ENCODE data around the gene ADCYAP1R1.

Gene ADCYAP1R1

DNA sequence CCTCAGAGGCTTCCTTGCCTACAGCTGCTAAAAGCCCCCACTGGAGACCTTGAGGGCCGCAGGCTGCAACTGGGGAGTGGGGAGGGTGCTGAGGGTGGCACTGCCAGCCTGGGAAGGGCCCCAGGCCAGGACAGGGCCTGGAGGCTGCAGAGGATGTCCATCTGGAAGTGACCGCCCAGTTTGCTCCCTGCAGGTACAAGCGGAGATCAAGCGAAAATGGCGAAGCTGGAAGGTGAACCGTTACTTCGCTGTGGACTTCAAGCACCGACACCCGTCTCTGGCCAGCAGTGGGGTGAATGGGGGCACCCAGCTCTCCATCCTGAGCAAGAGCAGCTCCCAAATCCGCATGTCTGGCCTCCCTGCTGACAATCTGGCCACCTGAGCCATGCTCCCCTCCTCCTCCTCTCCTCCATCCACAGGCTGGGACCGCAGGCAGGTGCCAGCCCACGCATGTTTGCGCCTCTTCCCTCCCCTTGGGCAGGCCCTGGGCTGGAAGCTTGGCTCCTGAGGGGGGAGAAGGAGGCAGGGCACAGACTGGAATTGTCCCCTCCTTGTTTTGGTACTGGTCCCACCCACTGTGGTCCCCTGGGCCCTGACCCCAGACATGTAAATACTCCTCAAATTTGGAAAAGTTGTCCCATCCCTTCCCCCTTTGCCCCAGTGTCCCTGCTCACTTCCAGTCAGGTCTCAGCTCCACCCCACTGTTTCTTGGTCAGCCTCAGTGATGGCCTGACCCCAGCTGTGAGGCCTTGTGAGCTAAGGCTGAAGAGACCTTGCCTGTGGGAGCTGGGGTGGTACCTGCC, 54.4 kb downstream of the ADCYAP1R1 start:
- no peak for DNase-seq
- Mint-ChIP-seq H3K36me3 (no peaks in the 10 kb centered on the region), H3K27ac (no peak overlapping the region), H3K4me3 (no peak overlapping the region), H3K27me3 (peaks cover 5% of the 10 kb centered on the region), H3K4me1 (no peaks in the 10 kb centered on the region), H3K9me3 (no peaks in the 10 kb centered on the region)
- CTCF ChIA-PET: interaction anchor here (2.0 to 2.6 kb wide), 2 partner anchors 16 to 28 kb away, joined by 7 to 15 read pairs; no protein-coding TSS in a partner anchor

DNA sequence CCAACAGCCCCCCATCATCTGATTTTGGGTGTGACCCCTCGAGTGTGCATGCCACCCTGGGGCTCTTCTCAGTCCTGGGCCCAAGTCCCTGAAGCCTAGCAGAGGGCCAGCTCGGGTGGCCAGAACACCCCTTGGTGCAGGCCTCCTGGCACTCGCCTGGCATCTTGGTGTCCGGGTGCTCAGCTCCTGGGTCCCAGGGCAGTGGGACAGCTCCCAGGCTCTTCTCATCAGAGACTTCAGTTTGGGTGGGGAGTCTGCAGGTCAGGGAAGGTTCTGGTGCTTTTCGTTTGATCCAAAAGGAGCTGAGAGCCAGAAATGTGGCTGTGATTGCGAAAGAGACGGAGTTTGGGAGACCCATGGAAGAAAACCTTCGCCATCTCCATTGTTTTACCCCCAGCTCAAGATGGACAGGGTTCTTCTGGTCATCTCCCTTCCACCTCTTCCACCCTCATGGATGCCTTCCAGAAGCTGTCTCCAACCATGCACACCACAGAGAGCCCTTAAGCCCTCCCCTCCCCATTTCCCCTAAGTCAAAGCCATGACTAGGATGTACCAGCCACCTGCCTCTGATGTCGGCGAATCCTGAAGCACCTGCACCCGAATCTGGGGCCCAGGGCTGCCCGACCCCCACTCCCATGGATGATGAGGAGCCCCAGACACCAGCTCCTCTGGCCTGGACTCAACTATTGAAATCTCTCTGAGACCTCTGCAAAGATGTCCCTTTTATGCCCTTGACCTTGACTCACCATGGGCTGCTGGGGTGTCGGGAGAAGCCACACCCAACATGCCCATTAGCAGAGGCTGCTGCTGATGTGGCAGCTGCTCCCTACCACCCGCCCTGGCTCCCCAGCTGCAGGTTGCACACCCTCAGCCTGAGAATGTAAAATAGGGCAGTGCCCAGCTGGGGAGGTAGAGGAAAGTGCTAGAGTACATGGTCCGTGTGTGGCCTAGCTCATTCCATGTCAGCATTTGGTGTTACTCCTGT, 55.3 kb downstream of the ADCYAP1R1 start:
- Mint-ChIP-seq H3K27me3 (peaks cover 3% of the 10 kb centered on the region), H3K4me3 (no peak overlapping the region), H3K27ac (no peak overlapping the region), H3K9me3 (no peaks in the 10 kb centered on the region), H3K4me1 (no peaks in the 10 kb centered on the region), H3K36me3 (no peaks in the 10 kb centered on the region)
- no peak for DNase-seq
- CTCF ChIA-PET: interaction anchor here (2.6 kb wide), 1 partner anchor 15 kb away, joined by 15 read pairs; no protein-coding TSS in a partner anchor

DNA sequence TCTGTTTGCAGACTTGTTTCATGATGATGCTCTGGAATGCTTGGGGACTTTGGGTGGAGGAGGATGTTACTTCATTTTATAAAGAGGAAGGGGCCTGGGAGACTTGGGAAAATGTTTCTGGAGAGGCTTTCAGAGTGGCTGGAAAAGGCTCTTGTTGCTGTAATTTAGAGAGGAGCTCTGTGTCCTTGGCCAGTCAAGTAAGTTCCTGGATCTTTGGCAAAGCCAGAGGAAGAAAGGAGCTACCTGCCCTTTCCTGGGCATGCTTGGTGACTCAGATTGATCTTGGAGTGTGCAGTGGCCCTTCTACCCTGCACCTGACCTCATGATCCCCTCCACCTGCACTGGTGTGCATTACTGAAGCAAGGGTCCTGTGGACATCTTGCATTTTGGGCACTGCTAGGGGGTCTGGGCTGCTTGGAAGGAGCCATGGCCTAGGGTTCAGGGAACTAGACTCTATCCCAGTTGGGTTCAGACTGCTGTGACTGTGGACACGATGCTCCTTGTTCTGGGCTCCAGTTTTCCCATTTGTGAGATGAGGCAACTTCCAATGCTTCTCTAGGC, 56.1 kb downstream of the ADCYAP1R1 start:
- DNase-seq: no peak
- Mint-ChIP-seq H3K36me3 (no peaks in the 10 kb centered on the region), H3K9me3 (no peaks in the 10 kb centered on the region), H3K27ac (no peak overlapping the region), H3K27me3 (no peaks in the 10 kb centered on the region), H3K4me3 (no peak overlapping the region), H3K4me1 (no peaks in the 10 kb centered on the region)
- CTCF ChIA-PET: interaction anchor here (2.6 kb wide), 1 partner anchor 14 kb away, joined by 15 read pairs; no protein-coding TSS in a partner anchor

DNA sequence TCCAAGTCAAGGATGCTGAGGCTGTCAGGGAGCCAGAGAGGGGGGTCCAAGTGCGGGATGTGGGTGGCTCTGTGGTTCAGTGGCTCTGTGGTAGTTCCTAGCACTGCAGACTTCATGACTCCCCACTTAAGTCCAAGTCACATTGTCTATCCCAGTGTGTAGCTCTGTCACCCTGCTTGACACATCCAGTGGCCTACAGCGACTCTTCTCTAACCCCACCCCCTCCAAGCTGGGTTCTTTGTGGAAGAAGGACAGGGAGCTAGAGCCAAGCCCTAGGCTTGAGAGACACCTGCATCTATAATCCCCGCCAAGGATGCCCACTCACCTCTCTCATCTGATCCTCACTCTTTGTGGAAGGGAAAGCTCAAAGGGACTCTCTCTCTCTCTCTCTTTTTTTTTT, 57.6 kb downstream of the ADCYAP1R1 start:
- Mint-ChIP-seq H3K27me3 (no peaks in the 10 kb centered on the region), H3K9me3 (no peaks in the 10 kb centered on the region), H3K4me3 (no peak overlapping the region), H3K27ac (no peak overlapping the region), H3K36me3 (no peaks in the 10 kb centered on the region), H3K4me1 (no peaks in the 10 kb centered on the region)
- no peak for DNase-seq
- CTCF ChIA-PET: interaction anchor here (1.4 kb wide), 1 partner anchor 25 kb away, joined by 4 read pairs; no protein-coding TSS in a partner anchor

DNA sequence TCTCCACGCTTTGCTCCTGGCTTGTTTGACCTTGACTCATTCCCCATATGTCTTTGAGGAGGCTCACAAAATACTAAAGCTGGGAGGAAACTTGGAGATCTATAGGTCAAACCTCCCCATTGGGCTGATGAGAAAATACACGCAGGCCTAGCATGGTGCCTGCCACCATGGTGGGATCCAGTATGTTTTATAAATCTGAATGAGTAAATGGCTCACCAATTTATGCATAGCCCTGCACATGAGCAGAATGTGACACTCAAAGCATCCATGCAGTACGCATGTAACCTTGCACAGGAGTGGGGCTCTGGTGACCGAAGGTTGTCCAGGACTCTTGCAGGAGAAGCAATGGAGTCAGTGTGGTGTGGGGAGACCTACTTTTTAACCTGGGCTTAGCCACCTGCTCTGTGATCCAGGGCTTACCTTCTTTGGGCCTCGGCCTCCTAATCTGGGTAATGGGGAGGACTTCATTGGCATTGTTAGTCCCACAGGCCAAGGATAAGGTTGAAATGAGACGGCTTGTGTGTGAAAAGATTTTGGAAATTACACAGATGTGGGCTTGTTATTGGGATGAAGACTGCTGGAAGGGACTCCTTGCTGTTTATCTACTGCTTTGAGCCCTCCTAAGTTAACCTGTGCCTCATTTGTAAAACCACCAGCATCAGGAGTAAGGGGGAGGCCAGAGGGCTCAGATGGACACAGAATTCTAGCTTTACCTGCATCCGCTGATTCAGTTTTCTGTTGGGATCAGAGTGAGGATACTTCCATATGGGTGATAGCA, 58.4 kb downstream of the ADCYAP1R1 start:
- Mint-ChIP-seq H3K27ac (no peak overlapping the region), H3K4me3 (no peak overlapping the region), H3K36me3 (no peaks in the 10 kb centered on the region), H3K27me3 (no peaks in the 10 kb centered on the region), H3K9me3 (no peaks in the 10 kb centered on the region), H3K4me1 (no peaks in the 10 kb centered on the region)
- DNase-seq: no peak
- CTCF ChIA-PET: interaction anchor here (1.4 to 2.6 kb wide), 2 partner anchors 24 kb away, joined by 4 to 7 read pairs; no protein-coding TSS in a partner anchor

DNA sequence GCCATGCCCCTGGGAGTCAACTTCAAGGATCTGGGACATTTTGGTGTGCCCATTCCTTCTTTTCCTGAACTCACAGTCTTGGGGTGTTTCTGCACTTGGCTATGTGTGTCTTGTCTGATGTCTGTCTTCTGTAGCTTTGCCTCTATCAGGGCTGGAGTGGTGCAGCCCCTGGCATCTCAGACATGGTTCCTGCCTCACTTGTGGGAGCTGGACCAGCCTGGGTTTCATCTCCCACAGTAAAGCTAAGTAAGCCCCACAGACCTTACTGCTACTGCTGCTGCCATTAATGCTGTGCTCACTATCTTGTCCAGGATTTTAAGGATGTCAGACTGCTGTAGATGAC, 59.0 kb downstream of the ADCYAP1R1 start:
- no peaks in the 10 kb centered on the region for H3K4me1 Mint-ChIP-seq
- no peaks in the 10 kb centered on the region for H3K36me3 Mint-ChIP-seq
- no peak for DNase-seq
- no peak overlapping the region for H3K27ac Mint-ChIP-seq
- no peak overlapping the region for H3K4me3 Mint-ChIP-seq
- no peaks in the 10 kb centered on the region for H3K9me3 Mint-ChIP-seq
- CTCF ChIA-PET: interaction anchor here (2.6 kb wide), 1 partner anchor 23 kb away, joined by 7 read pairs; no protein-coding TSS in a partner anchor
- H3K27me3 Mint-ChIP-seq: no peaks in the 10 kb centered on the region

DNA sequence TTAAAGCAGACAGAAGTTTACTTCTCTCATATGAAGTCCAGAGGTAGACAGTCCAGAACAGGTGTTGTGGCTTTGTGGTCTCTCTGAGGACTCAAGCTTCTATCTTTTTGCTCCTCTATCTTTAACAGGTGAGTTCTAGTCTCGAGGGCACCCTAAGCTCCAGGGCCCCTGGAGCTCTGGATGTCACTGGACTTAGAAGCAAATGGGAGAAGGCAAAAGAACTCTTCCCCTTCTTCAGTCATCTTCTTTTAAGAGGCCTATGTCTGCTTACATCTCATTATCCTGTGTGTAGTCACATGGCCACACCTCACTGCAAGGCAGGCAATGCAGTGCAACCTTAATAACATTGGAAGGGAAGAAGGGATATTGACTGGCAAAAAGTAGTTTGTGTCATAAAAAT, 61.6 kb downstream of the ADCYAP1R1 start:
- CTCF ChIA-PET: interaction anchor here (1.3 to 3.8 kb wide), 2 partner anchors 9 to 130 kb away, joined by 3 to 13 read pairs; no protein-coding TSS in a partner anchor

DNA sequence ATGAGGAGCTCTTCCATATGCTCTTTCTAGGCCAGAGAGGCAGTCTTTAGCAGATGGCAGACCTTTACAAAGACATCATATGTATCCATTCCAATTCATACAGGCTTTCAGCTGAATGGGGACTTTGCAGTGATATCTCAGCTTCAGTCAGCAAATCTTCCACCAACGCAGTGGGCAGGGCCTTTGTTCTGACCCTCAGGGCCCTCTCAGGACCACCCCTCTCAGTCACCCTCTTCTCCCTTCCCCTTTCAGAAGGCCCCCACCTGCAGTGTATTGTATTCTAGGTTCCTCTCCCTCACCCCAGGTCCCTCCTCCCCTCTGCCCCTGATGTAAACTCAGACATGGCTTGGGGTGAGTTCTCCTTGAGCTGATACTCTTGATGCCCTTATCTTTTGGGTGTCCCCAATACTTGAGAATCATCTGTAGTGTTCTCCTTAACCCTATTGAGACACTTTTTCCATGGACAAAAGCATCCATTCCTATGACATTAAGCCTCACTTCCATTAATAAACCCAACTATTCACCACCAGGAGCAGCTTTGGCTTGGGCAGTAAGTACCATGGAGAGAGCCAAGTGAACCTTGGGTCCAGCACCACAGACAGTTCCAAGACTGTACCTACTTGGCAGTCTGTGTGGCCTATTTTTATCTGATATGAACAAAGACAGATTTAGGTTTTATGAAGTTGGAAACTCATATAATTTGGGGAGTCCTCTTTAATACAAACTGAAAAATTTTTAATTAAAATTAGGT, 62.7 kb downstream of the ADCYAP1R1 start:
- Mint-ChIP-seq H3K27me3 (peaks cover 10% of the 10 kb centered on the region), H3K27ac (no peak overlapping the region), H3K9me3 (no peaks in the 10 kb centered on the region), H3K4me1 (no peaks in the 10 kb centered on the region), H3K4me3 (no peak overlapping the region), H3K36me3 (no peaks in the 10 kb centered on the region)
- DNase-seq: peak; percentile 29
- CTCF ChIA-PET: interaction anchor here (1.0 to 3.8 kb wide), 2 partner anchors 8 to 10 kb away, joined by 4 to 13 read pairs; no protein-coding TSS in a partner anchor

More for the DNA sequence above, 61.6 kb downstream of the ADCYAP1R1 start:
- no peak for DNase-seq
- Mint-ChIP-seq H3K36me3 (no peaks in the 10 kb centered on the region), H3K27me3 (peaks cover 5% of the 10 kb centered on the region), H3K4me1 (no peaks in the 10 kb centered on the region), H3K27ac (no peak overlapping the region), H3K4me3 (no peak overlapping the region), H3K9me3 (no peaks in the 10 kb centered on the region)

DNA sequence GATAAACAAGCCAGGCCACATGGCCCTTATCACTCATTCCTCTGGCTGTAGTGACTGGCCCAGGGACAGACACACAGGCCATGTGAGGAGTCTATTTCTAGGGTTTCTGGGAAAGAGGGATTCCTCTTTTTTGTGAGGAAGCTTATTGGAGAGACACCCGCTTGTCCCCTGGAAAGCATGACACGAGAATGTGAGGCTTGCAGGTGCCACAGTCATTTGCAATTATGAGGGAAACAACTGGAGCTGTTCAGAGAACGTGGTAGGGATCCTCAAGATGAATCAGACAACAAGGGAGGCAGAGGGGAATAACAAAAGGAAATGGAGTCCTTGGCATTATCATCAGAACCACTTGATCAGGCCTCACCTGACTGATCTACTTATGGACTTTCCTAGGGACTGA, 64.5 kb downstream of the ADCYAP1R1 start:
- H3K4me3 Mint-ChIP-seq: no peak overlapping the region
- no peak for DNase-seq
- CTCF ChIA-PET: interaction anchor here (10.0 kb wide), 1 partner anchor 133 kb away, joined by 218 read pairs; no protein-coding TSS in a partner anchor
- no peaks in the 10 kb centered on the region for H3K9me3 Mint-ChIP-seq
- no peaks in the 10 kb centered on the region for H3K4me1 Mint-ChIP-seq
- H3K27me3 Mint-ChIP-seq: peaks cover 23% of the 10 kb centered on the region
- H3K36me3 Mint-ChIP-seq: no peaks in the 10 kb centered on the region
- H3K27ac Mint-ChIP-seq: no peak overlapping the region

DNA sequence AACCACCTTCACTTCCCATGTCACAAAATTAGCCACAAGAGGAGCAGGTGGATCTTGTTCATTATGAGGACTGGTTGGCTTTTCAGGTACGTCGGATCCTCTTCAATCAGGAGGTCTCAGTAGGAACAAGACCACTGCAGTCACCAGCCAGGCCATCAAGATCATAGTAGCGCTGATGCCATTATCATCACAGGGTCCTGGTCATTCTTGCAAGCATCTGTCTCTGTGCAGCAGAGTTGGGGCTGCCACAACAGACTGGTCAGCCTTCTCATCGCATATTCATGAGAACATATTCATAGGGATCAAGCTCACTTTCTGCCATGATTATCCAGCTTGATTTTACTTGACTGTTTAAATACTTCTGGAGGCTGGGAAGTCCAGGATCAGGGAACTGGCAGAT, 67.1 kb downstream of the ADCYAP1R1 start:
- Mint-ChIP-seq H3K27me3 (peaks cover 31% of the 10 kb centered on the region), H3K4me1 (no peaks in the 10 kb centered on the region), H3K9me3 (no peaks in the 10 kb centered on the region), H3K4me3 (no peak overlapping the region), H3K27ac (no peak overlapping the region), H3K36me3 (no peaks in the 10 kb centered on the region)
- CTCF ChIA-PET: interaction anchor here (1.3 to 10.0 kb wide), 3 partner anchors 10 to 320 kb away, joined by 4 to 218 read pairs (median 6); no protein-coding TSS in a partner anchor
- DNase-seq: no peak

DNA sequence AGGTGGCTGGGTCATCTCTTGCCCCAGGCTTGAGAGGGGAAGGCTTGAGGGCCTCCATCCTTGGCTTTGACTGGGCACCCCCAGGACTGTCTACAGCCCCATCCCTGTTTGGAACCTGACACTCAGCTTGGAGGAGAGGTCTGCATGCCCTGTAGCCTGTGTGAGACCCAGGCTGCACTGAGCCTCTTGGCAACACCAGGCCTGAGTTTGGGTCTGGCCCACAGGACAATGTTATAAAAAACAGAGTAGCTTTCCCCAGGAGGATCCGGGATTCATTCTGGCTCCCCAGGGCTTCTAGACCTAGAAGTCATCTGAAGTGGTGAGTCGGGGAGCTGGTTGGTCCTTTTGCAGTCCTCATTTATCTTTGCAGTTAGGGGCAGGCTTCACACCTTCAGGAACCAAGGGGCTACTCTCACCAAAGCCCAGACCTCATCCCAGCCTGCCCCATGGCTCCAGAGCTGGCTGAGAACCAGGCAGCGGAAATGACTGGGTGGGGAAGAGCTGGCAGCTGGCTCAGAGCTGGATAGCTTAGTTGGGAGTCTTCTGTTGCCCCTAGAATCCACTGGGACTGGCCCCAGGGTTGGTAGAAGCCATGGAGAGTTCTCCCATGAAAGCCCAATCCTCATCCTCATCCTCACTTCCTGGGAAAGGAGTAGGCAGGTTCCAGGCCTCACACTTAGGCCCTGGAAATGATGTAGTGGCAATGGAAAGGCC, 68.8 kb downstream of the ADCYAP1R1 start:
- H3K27ac Mint-ChIP-seq: no peak overlapping the region
- DNase-seq: no peak
- H3K27me3 Mint-ChIP-seq: peaks cover 42% of the 10 kb centered on the region
- CTCF ChIA-PET: interaction anchor here (0.9 to 10.0 kb wide), 8 partner anchors 8 to 317 kb away, joined by 3 to 218 read pairs (median 8); no protein-coding TSS in a partner anchor
- no peaks in the 10 kb centered on the region for H3K4me1 Mint-ChIP-seq
- no peaks in the 10 kb centered on the region for H3K36me3 Mint-ChIP-seq
- H3K9me3 Mint-ChIP-seq: no peaks in the 10 kb centered on the region
- H3K4me3 Mint-ChIP-seq: no peak overlapping the region

DNA sequence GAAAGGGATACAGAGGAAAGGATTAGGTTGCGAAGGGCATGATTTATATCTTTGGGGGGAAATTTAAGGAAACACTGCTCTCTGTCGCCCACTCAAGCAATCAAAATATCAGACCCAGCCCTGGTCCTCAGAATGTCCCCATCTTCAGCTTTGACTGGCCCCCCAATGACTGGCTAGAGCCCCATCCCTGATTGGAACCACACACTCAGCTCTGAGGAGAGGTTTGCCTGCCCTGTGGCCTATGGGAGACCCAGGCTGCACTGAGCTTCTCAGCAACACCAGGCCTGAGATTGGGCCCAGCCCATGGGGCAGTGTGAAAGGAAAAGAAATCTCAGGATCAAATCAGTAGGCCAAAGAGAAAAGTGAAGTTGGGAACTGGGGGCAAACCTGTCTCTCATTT, 69.5 kb downstream of the ADCYAP1R1 start:
- H3K4me1 Mint-ChIP-seq: no peaks in the 10 kb centered on the region
- peaks cover 39% of the 10 kb centered on the region for H3K27me3 Mint-ChIP-seq
- H3K4me3 Mint-ChIP-seq: no peak overlapping the region
- no peak for DNase-seq
- no peaks in the 10 kb centered on the region for H3K36me3 Mint-ChIP-seq
- CTCF ChIA-PET: interaction anchor here (0.8 to 10.0 kb wide), 22 partner anchors 8 to 322 kb away, joined by 3 to 218 read pairs (median 8); no protein-coding TSS in a partner anchor
- H3K27ac Mint-ChIP-seq: no peak overlapping the region
- H3K9me3 Mint-ChIP-seq: no peaks in the 10 kb centered on the region
